Left renal pelvis (tissue), 4 donors: ENCODE results near the gene PTPRF. TPM values are rescaled to one million over a fixed set of nuclear protein-coding genes. Genes with fewer than 3 reads are reported as not detected.
A peak's percentile ranks its signal among the peaks of the same experiment; 100 is the strongest.

ENCODE experiments used
- DNase-seq, 4 donors: peaks; one replicate each; pipeline ENCODE4 v3.0.0-alpha.2; 2013; ENCODE audit warnings: low read depth in 4 of 4, low spot score in 3 of 4
- polyA plus RNA-seq, 4 donors: library from polyadenylated mRNA; unstranded; fragments of 120-200 nt; gene quantifications; one replicate each; pipeline ENCODE4 v1.2.1, GENCODE V29; 2013; ENCODE audit not compliant: insufficient read length in 4 of 4

The PTPRF gene
- polyA plus RNA-seq, 4 donors = 100 to 253 (median 200) TPM

DNA sequence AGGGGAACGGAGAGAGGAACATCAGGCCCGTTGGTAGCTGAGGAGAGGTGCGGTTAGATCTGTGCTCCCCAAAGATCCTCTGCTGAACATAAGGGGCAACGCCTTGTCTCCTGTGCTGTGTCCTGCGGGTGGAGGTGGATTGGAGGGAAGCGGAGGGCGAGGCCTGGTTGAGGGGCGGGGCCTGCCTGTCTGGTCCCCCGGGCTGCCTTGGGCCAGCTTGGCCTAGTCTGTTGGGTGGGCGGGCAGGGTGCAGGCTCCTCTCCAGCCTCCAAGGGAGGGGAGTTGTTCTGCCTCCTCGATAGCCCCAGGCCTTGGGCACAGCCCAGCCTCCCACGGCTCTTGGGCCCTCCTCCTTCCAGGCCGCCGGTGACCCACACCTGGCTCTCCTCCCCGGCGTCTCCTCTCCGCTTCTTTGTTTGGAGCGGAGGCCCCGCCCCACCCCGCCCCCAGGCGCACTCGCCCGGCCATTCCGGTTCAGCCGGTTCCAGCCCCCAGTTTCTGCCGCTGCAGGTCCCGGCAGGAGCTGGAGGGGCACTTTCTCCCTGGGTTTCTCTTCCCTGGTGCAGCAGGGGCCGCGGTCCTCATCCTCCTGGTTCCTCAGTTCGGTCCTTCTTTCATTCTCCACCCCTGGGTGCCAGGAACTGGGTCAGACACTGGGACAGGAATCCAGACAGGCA, 19.4 kb downstream of the PTPRF start:
- peak in 1 of 4 donors; percentile 76 for DNase-seq

- DNase-seq = no peak
These were observed 20.0 kb downstream of the PTPRF start for GRCh38 chr1:43550598-43551246.

DNA sequence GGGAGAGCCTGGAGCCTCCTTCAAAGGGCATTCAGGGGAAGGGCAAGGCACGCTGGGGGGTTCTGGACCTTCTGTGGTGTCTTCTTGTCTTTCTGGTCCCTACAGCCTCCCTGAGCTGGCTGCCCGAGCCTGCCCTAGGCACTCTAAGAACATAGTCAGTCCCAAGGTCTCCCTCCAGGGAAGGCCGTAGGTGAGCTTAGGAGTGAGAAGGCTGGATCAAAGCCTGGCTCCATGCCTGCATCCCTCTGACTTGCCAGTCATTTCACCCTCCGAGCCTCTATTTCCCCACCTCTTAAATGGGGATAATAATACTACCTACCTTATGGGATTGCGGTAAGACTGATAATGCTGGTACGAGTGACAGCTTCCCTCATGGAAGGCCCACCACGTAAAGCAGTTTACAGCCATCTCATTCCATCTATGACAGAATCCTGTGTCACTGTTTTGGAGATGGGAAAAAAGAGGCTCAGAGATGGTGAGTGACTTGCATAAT, 20.8 kb downstream of the PTPRF start:
- DNase-seq = no peak

- no peak for DNase-seq
These were observed 21.5 kb downstream of the PTPRF start for GRCh38 chr1:43552059-43552742.

- no peak for DNase-seq
These were observed 22.1 kb downstream of the PTPRF start for GRCh38 chr1:43552813-43553212.

DNA sequence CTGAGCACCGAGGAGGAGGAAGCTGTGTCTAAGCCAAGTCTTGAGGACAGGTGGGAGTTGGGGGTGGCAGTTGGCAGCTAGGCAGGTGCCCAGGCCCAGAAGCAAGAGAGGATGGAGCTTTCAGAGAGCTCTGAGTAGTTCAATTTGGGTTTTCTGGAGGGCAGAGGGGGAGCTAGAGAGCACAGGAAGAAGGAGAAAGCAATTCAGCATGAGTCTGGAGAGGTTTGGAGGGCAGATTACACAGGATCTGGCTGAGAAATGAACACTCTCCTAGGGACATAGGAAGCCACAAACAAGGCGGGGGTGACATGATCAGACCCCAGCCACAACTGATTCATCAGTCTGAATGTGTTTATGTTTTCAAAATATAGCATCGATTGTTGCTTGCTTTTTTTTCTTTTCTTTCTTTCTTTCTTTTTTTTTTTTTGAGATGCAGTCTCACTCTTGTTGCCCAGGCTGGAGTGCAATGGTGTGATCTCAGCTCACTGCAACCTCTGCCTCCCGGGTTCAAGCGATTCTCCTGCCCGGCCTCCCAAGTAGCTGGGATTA, 23.8 kb downstream of the PTPRF start:
- no peak for DNase-seq

GRCh38 chr1:43556782-43557181, 26.1 kb downstream of the PTPRF start:
- DNase-seq = no peak

DNA sequence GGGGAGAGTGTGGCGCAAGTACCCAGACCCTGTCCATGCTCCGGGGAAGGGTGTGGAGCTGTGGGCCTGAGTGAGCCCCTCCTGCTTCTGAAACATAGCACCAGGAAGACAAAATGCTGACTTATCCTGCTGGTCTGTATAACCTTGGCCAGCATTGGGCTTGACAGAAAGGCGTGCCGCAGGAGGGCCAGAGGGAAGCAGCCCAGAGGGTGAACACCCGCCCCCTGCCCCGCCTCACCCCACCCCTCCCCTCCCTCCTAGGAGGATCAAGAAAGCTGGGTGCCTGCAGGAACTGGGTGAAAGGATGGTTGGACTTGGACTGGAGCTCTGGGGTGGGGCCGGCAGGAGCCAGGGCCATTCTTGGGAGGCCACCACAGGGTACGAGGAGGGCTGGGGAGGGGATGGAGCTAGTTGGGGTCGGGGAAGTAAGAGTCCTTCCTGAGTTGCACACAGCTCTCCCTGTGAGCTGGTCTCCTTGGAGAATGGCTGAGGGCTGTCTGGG, 27.1 kb downstream of the PTPRF start:
- DNase-seq = no peak

DNA sequence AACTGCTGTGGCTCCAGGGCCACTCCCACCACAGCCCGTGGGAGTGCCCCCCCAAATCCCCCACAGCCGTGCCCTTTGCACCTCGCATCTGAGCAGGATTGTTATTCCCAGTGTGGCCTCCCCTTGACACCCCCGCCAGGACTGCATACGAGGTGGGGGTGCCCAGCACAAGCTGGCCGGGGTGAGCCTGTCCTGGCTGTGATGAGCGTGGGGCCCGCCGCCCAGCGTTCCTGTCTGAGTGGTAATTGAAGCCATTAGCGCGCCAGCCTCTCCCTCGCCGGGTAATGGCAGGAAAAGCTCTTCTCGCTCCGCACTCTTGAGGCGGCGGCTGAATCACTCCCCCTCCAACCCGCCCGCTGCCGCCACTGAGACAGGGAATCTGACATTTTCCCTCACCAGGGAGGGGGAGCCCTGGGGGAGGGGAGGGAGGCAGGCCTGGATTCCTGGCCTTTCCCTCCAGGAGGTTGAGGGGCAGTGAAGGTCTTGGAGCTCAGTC, 27.7 kb downstream of the PTPRF start:
- peak in 2 of 4 donors; percentile 52 to 53 for DNase-seq

GRCh38 chr1:43559714-43560113, 29.0 kb downstream of the PTPRF start:
- no peak for DNase-seq

GRCh38 chr1:43560286-43560685, 29.6 kb downstream of the PTPRF start:
- DNase-seq = no peak

DNA sequence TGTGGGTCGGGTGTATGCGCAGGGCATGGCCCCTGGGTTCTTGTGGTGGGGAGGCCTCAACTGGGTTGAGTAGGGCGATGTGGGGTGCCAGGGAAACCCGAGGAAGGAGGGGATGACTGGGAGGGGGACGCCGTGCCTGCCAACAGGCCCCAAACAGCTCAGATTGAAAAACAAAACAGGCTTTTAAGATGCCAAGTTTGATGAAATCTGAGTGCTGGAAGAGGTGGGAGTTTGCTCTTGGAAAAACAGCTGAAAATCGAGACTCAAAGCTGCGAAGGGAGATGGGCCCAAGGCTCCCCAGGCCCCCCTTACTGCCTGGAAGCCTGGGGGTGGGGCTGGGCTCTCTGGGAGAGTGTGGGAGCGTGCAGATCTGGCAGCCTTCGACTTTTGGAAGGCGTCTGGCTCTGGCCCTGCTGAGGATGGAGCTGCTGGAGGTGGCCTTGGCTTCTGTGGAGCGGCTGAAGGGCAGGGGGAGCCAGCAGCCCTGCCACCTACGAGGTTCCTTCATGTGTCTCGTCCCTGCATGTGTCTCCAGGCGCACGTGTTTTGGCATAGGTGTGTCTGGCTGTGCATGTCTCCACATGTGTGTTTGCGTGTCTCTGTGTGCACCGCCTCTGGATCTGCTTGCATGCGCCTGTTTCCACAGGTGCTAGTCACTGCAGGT, 33.3 kb downstream of the PTPRF start:
- peak in 1 of 4 donors; percentile 75 for DNase-seq

- no peak for DNase-seq
These were observed 34.1 kb downstream of the PTPRF start for GRCh38 chr1:43564551-43565348.

DNA sequence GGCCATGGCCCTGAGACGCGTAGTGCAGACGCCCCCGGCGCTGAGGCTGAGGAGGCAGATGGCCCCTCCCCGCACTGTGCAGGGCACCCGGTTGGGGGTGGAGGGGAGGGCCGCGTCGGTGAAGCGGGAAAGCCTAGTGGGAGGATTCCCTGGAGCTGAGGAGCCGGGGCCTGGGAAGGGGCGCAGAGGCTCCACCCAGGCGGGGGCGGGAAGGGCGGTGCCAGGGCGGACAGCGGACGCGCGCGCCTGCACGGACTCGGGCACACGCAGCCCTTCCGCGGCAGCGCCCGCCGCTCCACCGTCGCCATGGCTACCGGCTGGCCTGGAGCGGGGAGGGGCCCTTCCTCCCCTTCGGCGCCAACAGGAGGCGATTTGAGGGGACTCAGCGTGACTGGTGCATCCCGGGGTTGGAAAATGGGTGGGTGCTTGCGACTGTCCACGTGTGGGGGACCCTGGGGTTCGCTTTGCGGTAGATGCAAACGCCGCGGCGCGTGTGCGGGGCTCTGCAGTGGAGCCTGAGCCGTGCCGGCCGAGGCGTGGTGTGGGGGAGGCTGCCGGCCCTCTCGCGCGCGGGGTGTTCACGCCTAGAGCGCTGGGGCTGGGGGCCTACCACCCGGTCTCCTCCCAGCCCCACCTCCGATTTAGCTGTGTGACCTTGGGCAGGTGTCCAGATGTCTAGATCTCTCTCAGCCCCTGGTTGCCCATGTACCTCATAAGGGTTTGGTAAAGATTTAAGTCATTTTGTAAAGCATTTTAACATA, 35.1 kb downstream of the PTPRF start:
- peak in 2 of 4 donors; percentile 66 to 72 for DNase-seq

DNA sequence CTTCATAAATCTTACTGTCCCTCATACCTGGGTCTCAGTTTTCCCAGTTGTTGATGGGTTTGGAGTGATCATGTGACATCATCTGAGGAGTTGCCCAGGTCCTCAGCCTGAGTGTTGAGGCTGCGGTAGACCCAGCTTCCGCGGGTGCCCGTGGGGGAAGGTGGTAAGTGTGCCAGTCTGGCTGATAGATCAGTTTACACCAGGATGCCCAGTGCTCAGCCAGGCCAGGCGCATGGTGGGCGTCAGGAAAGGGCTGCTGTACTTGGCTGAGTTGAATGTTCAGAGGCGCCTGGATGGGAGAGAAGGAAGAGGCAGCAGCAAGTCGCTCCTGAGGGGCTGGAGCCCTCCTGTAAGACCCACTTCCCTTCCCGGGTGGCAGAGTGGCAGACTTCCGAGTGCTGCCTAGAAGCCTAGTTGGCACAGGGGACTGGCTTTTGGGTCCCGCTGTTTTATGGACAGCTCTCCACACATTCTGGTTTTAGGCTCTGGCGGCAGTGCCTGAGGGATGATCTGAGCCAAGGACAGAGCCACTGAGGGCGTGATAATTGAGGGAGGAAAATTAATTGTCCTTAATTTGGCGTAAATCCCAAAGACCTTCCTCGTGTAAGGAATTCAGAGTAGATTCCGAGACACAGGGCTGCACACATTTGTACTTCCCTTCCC, 35.8 kb downstream of the PTPRF start:
- no peak for DNase-seq

DNA sequence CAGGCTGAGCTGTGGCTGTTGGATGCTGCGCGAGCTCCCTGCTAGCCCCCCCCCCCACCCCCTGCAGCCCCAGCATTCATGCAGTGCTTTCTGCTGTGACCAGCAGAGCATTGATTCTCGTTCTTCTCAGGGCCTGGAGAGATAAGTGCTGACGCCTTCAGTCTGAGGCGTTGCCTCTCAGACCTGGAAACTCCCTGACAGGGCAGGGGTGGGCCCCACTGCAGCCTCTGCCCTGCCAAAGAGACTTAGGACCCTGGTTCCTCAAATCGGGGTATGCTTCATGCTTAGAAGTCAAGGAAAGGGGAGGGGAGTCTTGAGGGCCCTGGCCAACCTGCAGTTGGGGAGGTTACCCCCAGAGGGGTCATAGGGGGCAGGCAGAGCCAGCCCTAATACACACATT, 38.5 kb downstream of the PTPRF start:
- no peak for DNase-seq

DNA sequence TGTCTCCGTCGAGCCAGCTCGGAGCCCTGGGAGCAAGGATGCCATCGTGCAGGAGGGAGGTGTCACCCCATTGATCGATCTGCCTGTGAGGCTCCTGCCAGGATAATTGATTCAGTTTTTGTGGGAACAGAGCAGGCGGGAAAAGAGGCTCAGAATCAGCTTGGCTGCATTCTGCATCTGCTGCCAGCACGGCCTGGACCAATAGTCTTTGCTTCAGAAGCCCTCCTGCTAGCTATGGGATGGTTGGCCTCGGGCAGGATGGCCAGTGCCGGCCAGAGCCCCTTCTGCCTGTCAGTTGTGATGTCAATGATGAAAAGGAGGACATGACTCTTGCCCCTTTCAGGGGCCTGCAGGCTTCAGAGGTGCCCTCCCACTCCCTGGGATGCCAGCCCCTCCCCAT, 39.6 kb downstream of the PTPRF start:
- DNase-seq = no peak

DNA sequence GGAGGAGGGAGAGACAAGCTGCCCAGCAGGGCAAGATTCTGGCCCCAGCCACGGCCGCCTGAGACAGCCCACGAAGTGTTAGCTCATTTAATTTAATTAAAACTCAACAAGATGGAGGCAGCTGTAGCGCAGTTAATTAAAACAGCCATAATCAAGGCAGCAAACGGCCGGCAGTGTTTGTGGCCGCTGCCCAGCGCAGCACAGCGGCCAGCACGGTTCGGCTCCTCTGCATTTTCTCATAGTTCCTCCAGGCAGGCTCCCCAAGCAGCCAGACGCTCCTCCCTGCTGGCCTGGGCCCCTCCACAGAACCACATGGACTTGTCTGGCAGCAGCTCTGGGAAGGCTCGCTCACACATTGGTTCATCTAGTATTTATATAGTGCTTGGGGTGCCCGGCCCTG, 40.0 kb downstream of the PTPRF start:
- DNase-seq = no peak
